HepG2 (cell line): ENCODE measurements around the gene RCC2. TPM values are rescaled to one million over a fixed set of nuclear protein-coding genes. Genes with fewer than 3 reads are reported as not detected.
A peak's percentile ranks its signal among the peaks of the same experiment; 100 is the strongest.

Experiments used
- BRF2 ChIP-seq: sonication (generic); formaldehyde crosslinking; IDR thresholded peaks from 2 replicates; pipeline ENCODE4 v1.8.1; 2022; ENCODE audit warnings: mild to moderate bottlenecking, missing genetic modification reagents
- CCDC6 ChIP-seq: sonication (generic); formaldehyde crosslinking; IDR thresholded peaks from 2 replicates; pipeline ENCODE4 v1.8.1; 2022; ENCODE audit warnings: mild to moderate bottlenecking, missing genetic modification reagents, moderate library complexity
- CTCF ChIP-seq: sonication (generic); formaldehyde crosslinking; IDR thresholded peaks from 2 replicates; pipeline ENCODE4 v1.5.0; 2020; ENCODE audit warnings: mild to moderate bottlenecking, missing genetic modification reagents, moderate library complexity
- DRAP1 ChIP-seq: IDR thresholded peaks from 2 replicates; pipeline ENCODE4 v1.6.1; 2016; ENCODE audit warnings: missing genetic modification reagents, missing compliant biosample characterization
- ELF3 ChIP-seq: IDR thresholded peaks from 2 replicates; pipeline ENCODE4 v1.6.1; 2016; ENCODE audit warnings: missing genetic modification reagents, missing compliant biosample characterization
- HNRNPL ChIP-seq: fragments of 200-400 bp; formaldehyde crosslinking; IDR thresholded peaks from 2 replicates; pipeline ENCODE4 v1.6.1; 2017; ENCODE audit warnings: mild to moderate bottlenecking, low read depth, low read length
- MAX ChIP-seq: IDR thresholded peaks from 2 replicates; pipeline ENCODE4 v1.6.1; 2012; ENCODE audit warnings: inconsistent platforms
- MYNN ChIP-seq: sonication (generic); formaldehyde crosslinking; IDR thresholded peaks from 2 replicates; pipeline ENCODE4 v1.4.0; 2020; ENCODE audit warnings: mild to moderate bottlenecking, low read depth, missing genetic modification reagents
- NR1H2 ChIP-seq: sonication (generic); formaldehyde crosslinking; IDR thresholded peaks from 2 replicates; pipeline ENCODE4 v1.8.1; 2022; ENCODE audit warnings: low read depth, missing genetic modification reagents, borderline replicate concordance
- PATZ1 ChIP-seq: sonication (generic); formaldehyde crosslinking; IDR thresholded peaks from 2 replicates; pipeline ENCODE4 v1.4.0; 2020; ENCODE audit warnings: missing genetic modification reagents
- REPIN1 ChIP-seq: sonication (generic); formaldehyde crosslinking; IDR thresholded peaks from 2 replicates; pipeline ENCODE4 v1.8.0; 2022; ENCODE audit warnings: missing genetic modification reagents, low read depth, mild to moderate bottlenecking, borderline replicate concordance
- SRSF1 ChIP-seq: fragments of 200-400 bp; formaldehyde crosslinking; optimal IDR thresholded peaks from 2 replicates; pipeline ENCODE3; 2017; ENCODE audit warnings: mild to moderate bottlenecking, low read depth, low read length, moderate library complexity
- ZBED4 ChIP-seq: sonication (generic); formaldehyde crosslinking; IDR thresholded peaks from 2 replicates; pipeline ENCODE4 v1.4.0; 2020; ENCODE audit warnings: missing genetic modification reagents, borderline replicate concordance
- ZBTB38 ChIP-seq: sonication (generic); formaldehyde crosslinking; IDR thresholded peaks from 2 replicates; pipeline ENCODE4 v1.5.1; 2020; ENCODE audit warnings: mild to moderate bottlenecking, missing genetic modification reagents
- ZNF513 ChIP-seq: sonication (generic); formaldehyde crosslinking; conservative IDR thresholded peaks from 2 replicates; pipeline ENCODE4 v1.5.0; 2020; ENCODE audit warnings: missing genetic modification reagents
- polyA plus RNA-seq, 8 experiments: library from polyadenylated mRNA; depleted of rRNA in 3 of 8; stranded (reverse) in 7 of 8; unstranded in 1 of 8; fragments of >200 nt; fragmentation: Illumina TruSeq in 4 of 8; extraction: Trizol in 4 of 8; gene quantifications; 2 replicates each; pipeline versions ENCODE4 v1.2.1 to v1.2.3, GENCODE V29; 2011 to 2016; ENCODE audit warnings: low read depth in 4 of 8, missing spikeins in 1 of 8, mixed read lengths in 1 of 8; ENCODE audit not compliant: insufficient read depth in 1 of 8
- total RNA-seq, 5 experiments: library from RNA; depleted of rRNA; stranded (reverse); fragments of >200 nt; fragmentation: Illumina TruSeq; extraction: Trizol; gene quantifications; 2 replicates each; pipeline ENCODE4 v1.2.3, GENCODE V29; 2016; ENCODE audit warnings: low read depth in 1 of 5

Gene RCC2
- total and polyA plus RNA-seq, 2 of the 13 experiments (the other 11 are each of a cell fraction or from before 2014, with no cell fraction given): 20.5 to 55.8 TPM

- peak; percentile 46; the same call in 1 of the 2 replicates for TF ChIP-seq HNRNPL
- peak; percentile 37; the same call in 1 of the 2 replicates for TF ChIP-seq DRAP1 (CRISPR knock-in tag)
- TF ChIP-seq SRSF1: peak; percentile 14
- TF ChIP-seq PATZ1 (CRISPR knock-in tag): peak; percentile 94
- peak; percentile 17; the same call in 1 of the 2 replicates for TF ChIP-seq CTCF (CRISPR knock-in tag)
- 0 out of 2 replicates have a peak, but pooled peaks have one; percentile 31 for TF ChIP-seq MYNN (CRISPR knock-in tag)
- 0 out of 2 replicates have a peak, but pooled peaks have one; percentile 44 for TF ChIP-seq ZBTB38 (CRISPR knock-in tag)
- no peak for TF ChIP-seq REPIN1 (CRISPR knock-in tag)
- no peak for TF ChIP-seq ZBED4 (CRISPR knock-in tag)
- TF ChIP-seq MAX: 0 out of 2 replicates have a peak, but pooled peaks have one; percentile 20
- TF ChIP-seq CCDC6 (CRISPR knock-in tag): no peak
- TF ChIP-seq NR1H2: no peak
- no peak for TF ChIP-seq ZNF513 (CRISPR knock-in tag)
- peak; percentile 66; the same call in 1 of the 2 replicates for TF ChIP-seq ELF3 (CRISPR knock-in tag)
- TF ChIP-seq BRF2 (CRISPR knock-in tag): 0 out of 2 replicates have a peak, but pooled peaks have one; percentile 38
These were observed 893 bp downstream of the RCC2 start (continued) for GRCh38 chr1:17438318-17439249.
